Stomach (tissue), 9 donors: ENCODE results near the gene USP38. TPM values are rescaled to one million over a fixed set of nuclear protein-coding genes. Genes with fewer than 3 reads are reported as not detected.

Experiments
- DNase-seq, 2 donors: peaks; one replicate each; pipeline versions ENCODE4 v3.0.0 to v3.0.0-alpha.2; 2013 to 2019
- H3K27ac ChIP-seq, 5 donors: fragments of 200-600 bp in 4 of 5; sonication (generic) in 4 of 5; one replicate each; pipeline ENCODE4 v1.5.1; 2013 to 2019; ENCODE audit warnings: mild to moderate bottlenecking in 1 of 5, moderate library complexity in 1 of 5
- H3K27me3 ChIP-seq, 3 donors: fragments of 200-600 bp; sonication (generic); one replicate each; pipeline ENCODE4 v1.5.1; 2017 to 2019; ENCODE audit warnings: mixed run types in 1 of 3
- H3K36me3 ChIP-seq, 4 donors: fragments of 200-600 bp; sonication (generic); 1 replicate in 3 of 4; 2 replicates in 1 of 4; pipeline ENCODE4 v1.5.1; 2016 to 2019
- H3K4me1 ChIP-seq, 4 donors: fragments of 200-600 bp; sonication (generic); one replicate each; pipeline ENCODE4 v1.5.1; 2016 to 2019
- H3K4me3 ChIP-seq, 4 donors: fragments of 200-600 bp; sonication (generic) in 3 of 4; one replicate each; pipeline ENCODE4 v1.5.1; 2016 to 2019; ENCODE audit warnings: mild to moderate bottlenecking in 1 of 4
- H3K9me3 ChIP-seq, 4 donors: fragments of 200-600 bp; sonication (generic); one replicate each; pipeline ENCODE4 v1.5.1; 2016 to 2019
- EP300 ChIP-seq: sonication (generic); formaldehyde crosslinking; IDR thresholded peaks from one replicate; pipeline ENCODE4 v1.6.1; 2017; ENCODE audit warnings: antibody characterized with exemption
- POLR2A ChIP-seq, 4 donors: fragments of 450-650 bp; IDR thresholded peaks; one replicate each; pipeline ENCODE4 v1.6.1; 2016; ENCODE audit warnings: antibody characterized with exemption in 4 of 4, control low read depth in 2 of 4, mild to moderate bottlenecking in 1 of 4, moderate library complexity in 1 of 4
- POLR2AphosphoS5 ChIP-seq, 3 donors: sonication (generic); formaldehyde crosslinking; IDR thresholded peaks; one replicate each; pipeline ENCODE4 v1.6.1; 2016; ENCODE audit warnings: antibody characterized with exemption in 3 of 3
- WGBS, 5 donors: extraction: QIAGEN DNeasy Blood & Tissue Kit in 3 of 5; methylation state at CpG; one replicate each; pipeline versions ENCODE4 v1.1.5 to v1.1.7; 2013 to 2018; 5-methylcytosine and 5-hydroxymethylcytosine counted together
- intact Hi-C: fragments of 100-400 bp; cut with DNase I; formaldehyde crosslinking; loops from one replicate; pipeline ENCODE4 v1.15.1; 2023; ENCODE audit warnings: low total_unique reads
- polyA plus RNA-seq, 3 donors: library from polyadenylated mRNA; stranded (reverse); fragments of 200-250 nt; gene quantifications; one replicate each; pipeline ENCODE4 v1.2.3, GENCODE V29; 2013
- total RNA-seq, 5 donors: library from RNA; depleted of rRNA; stranded (reverse); fragments of >200 nt; gene quantifications; one replicate each; pipeline versions ENCODE4 v1.1.0 to v1.2.3, GENCODE V29; 2014 to 2016
- TF ChIP-seq, protein P1 (sequence below), 7 experiments: fragments of 450-650 bp in 4 of 7; fragments of 200-600 bp in 3 of 7; sonication (generic) in 3 of 7; IDR thresholded peaks; one replicate each; pipeline ENCODE4 v1.5.1; 2016 to 2019; ENCODE audit warnings: antibody characterized with exemption in 7 of 7, control low read depth in 2 of 7, mild to moderate bottlenecking in 1 of 7
- donor health status: healthy with polysubstance abuse.
- donor health status: Bipolar disorder and iron deficiency.
- donor health status: healthy.

USP38 gene
- total and polyA plus RNA-seq, 8 donors: 1.7 to 32.1 (median 11.0) TPM

GRCh38 chr4:143212566-143212965 is 27.8 kb downstream of the USP38 start:
- intact Hi-C loops: no loop called here
- Histone ChIP-seq H3K27me3 (no peaks in the 10 kb centered on the region), H3K36me3 (peaks cover 4 to 61% (median 53%) of the 10 kb centered on the region in 4 donors), H3K4me3 (no peak overlapping the region), H3K4me1 (peaks cover 0 to 25% (median 10%) of the 10 kb centered on the region in 4 donors), H3K27ac (no peak overlapping the region), H3K9me3 (no peaks in the 10 kb centered on the region)
- TF ChIP-seq EP300 (no peak), POLR2AphosphoS5 (IDR thresholded peaks at IDR 0.05) (no peak), POLR2A (IDR thresholded peaks at IDR 0.05) (no peak)
- TF ChIP-seq, protein P1, sequence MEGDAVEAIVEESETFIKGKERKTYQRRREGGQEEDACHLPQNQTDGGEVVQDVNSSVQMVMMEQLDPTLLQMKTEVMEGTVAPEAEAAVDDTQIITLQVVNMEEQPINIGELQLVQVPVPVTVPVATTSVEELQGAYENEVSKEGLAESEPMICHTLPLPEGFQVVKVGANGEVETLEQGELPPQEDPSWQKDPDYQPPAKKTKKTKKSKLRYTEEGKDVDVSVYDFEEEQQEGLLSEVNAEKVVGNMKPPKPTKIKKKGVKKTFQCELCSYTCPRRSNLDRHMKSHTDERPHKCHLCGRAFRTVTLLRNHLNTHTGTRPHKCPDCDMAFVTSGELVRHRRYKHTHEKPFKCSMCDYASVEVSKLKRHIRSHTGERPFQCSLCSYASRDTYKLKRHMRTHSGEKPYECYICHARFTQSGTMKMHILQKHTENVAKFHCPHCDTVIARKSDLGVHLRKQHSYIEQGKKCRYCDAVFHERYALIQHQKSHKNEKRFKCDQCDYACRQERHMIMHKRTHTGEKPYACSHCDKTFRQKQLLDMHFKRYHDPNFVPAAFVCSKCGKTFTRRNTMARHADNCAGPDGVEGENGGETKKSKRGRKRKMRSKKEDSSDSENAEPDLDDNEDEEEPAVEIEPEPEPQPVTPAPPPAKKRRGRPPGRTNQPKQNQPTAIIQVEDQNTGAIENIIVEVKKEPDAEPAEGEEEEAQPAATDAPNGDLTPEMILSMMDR (IDR thresholded peaks at IDR 0.05): no peak
- WGBS, 5 donors: 44 to 95% (median 72%) methylated on average over 2 of the region's 2 CpGs
- no peak for DNase-seq

GRCh38 chr4:143215873-143216272 is 31.2 kb downstream of the USP38 start:
- Histone ChIP-seq H3K27ac (peak overlapping the region in 1 of 5 donors; percentile 7), H3K4me3 (no peak overlapping the region), H3K4me1 (peaks cover 0 to 27% (median 7%) of the 10 kb centered on the region in 4 donors), H3K27me3 (no peaks in the 10 kb centered on the region), H3K36me3 (peaks cover 4 to 51% (median 46%) of the 10 kb centered on the region in 4 donors), H3K9me3 (no peaks in the 10 kb centered on the region)
- WGBS, 5 donors: 58 to 74% (median 65%) methylated on average over 1 of the region's 1 CpG
- intact Hi-C loops: no loop called here
- peak in 1 of 2 donors; percentile 41 for DNase-seq
- no peak for TF ChIP-seq POLR2A (IDR thresholded peaks at IDR 0.05)
- TF ChIP-seq EP300: no peak
- no peak for TF ChIP-seq POLR2AphosphoS5 (IDR thresholded peaks at IDR 0.05)
- TF ChIP-seq, protein P1 (IDR thresholded peaks at IDR 0.05): no peak

GRCh38 chr4:143224255-143224654 is 39.5 kb downstream of the USP38 start:
- H3K9me3 ChIP-seq: no peaks in the 10 kb centered on the region
- peaks cover 0 to 15% (median 10%) of the 10 kb centered on the region in 4 donors for H3K36me3 ChIP-seq
- no peak overlapping the region for H3K27ac ChIP-seq
- peaks cover 0 to 24% (median 9%) of the 10 kb centered on the region in 4 donors for H3K4me1 ChIP-seq
- TF ChIP-seq, protein P1 (IDR thresholded peaks at IDR 0.05): no peak
- no peak for TF ChIP-seq POLR2AphosphoS5 (IDR thresholded peaks at IDR 0.05)
- TF ChIP-seq POLR2A (IDR thresholded peaks at IDR 0.05): no peak
- no peak for TF ChIP-seq EP300
- WGBS, 5 donors: 12 to 27% (median 21%) methylated on average over 1 of the region's 1 CpG
- no peak overlapping the region for H3K4me3 ChIP-seq
- intact Hi-C loops: no loop called here
- DNase-seq: peak in 1 of 2 donors; percentile 4
- no peaks in the 10 kb centered on the region for H3K27me3 ChIP-seq

DNA sequence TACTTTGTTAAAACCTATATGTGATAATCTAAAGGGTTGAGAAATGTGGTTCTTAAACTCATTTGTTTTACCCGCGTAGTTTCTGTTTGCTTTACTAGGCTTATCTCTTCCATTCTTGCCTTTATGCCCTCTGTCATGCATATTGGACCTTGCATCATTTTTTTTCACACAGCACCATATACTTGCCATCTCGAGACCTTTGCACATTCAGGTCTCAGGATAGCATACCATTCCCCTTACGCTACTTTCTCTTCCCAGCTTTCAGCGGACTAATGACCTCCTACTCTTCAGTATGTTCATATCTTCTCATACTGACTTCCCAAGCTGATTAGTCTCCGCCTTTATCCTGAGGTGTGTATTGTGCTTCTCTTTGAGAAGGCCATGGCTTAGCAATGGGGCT is 40.5 kb downstream of the USP38 start:
- intact Hi-C loops: no loop called here
- DNase-seq: peak in 1 of 2 donors; percentile 73

More for the DNA sequence above, 40.5 kb downstream of the USP38 start:
- peaks cover 0 to 24% (median 9%) of the 10 kb centered on the region in 4 donors for H3K4me1 ChIP-seq
- no peak overlapping the region for H3K27ac ChIP-seq
- 47 to 88% (median 57%) methylated on average over 6 of the region's 6 CpGs for WGBS, 5 donors
- TF ChIP-seq, protein P1 (IDR thresholded peaks at IDR 0.05): no peak
- TF ChIP-seq EP300 (no peak), POLR2A (IDR thresholded peaks at IDR 0.05) (no peak), POLR2AphosphoS5 (IDR thresholded peaks at IDR 0.05) (no peak)
- H3K36me3 ChIP-seq: peaks cover 0 to 13% (median 8%) of the 10 kb centered on the region in 4 donors
- H3K27me3 ChIP-seq: no peaks in the 10 kb centered on the region
- H3K4me3 ChIP-seq: no peak overlapping the region
- no peaks in the 10 kb centered on the region for H3K9me3 ChIP-seq
